ENCODE results near the gene CRYBG1. TPM values are rescaled to one million over a fixed set of nuclear protein-coding genes. Genes with fewer than 3 reads are reported as not detected.

CRYBG1 gene
- polyA plus RNA-seq, 1 donor (not counting 4 experiments of a cell fraction or from before 2014, with no cell fraction given) = 54.7 TPM

DNA sequence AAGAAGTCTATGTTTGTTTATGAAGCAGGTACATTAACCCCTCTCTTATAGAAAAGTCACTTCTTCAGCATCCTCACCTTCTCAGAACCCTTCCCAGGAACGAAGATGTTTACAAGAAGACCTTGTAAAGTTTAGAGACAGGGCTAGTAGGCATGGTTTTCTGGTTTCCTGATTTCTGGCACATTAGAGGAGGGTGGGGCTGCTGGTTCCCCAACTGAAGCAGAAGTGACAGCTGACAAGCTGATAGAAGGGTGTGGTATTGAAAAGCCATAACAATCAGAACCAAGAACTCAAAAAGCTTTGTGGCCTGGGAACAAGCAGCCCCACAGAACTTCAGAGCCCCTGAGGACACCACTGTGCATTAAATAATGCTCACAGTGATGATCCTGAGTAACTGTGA lies 177.6 kb downstream of the CRYBG1 start:
- Histone ChIP-seq H3K27me3 (ENCODE audit: control insufficient read depth, extremely low read depth, insufficient read depth, low read length) (no peaks in the 10 kb centered on the region), H3K9ac (ENCODE audit: control insufficient read depth, extremely low read depth, insufficient read depth, low read length) (no peak overlapping the region), H3K9me1 (ENCODE audit: control insufficient read depth, extremely low read depth, insufficient read depth, low read length) (no peaks in the 10 kb centered on the region), H3K79me2 (ENCODE audit: control insufficient read depth, insufficient read depth, low read length) (peaks cover 24% of the 10 kb centered on the region), H3K4me1 (ENCODE audit: control insufficient read depth, extremely low read depth, insufficient read depth, low read length) (peaks cover 30% of the 10 kb centered on the region), H3K9me3 (ENCODE audit: control insufficient read depth, low read depth, low read length) (no peaks in the 10 kb centered on the region), H2AFZ (ENCODE audit: control insufficient read depth, low read length) (no peak overlapping the region), H4K20me1 (ENCODE audit: control insufficient read depth, extremely low read depth, insufficient read depth, low read length) (no peaks in the 10 kb centered on the region), H3K4me2 (ENCODE audit: control insufficient read depth, extremely low read depth, insufficient read depth, low read depth, low read length) (no peak overlapping the region), H3K4me3 (ENCODE audit: control insufficient read depth in 2 of 3, extremely low read depth in 1 of 3, insufficient read depth in 2 of 3, low read depth in 1 of 3, low read length in 3 of 3) (no peak overlapping the region), H3K27ac (ENCODE audit: control insufficient read depth, insufficient read depth, low read length) (no peak overlapping the region), H3K36me3 (ENCODE audit: control insufficient read depth in 2 of 2, extremely low read depth in 1 of 2, insufficient read depth in 2 of 2, low read length in 2 of 2) (peaks cover 7 to 51% of the 10 kb centered on the region in 2 experiments)
- dilution Hi-C loops (cut with MboI; ENCODE audit: extremely low pct_ligation_motif_present, low sequenced_read_pairs) = no loop called here
- no peak for FAIRE-seq
- TF ChIP-seq EZH2 (IDR thresholded peaks at IDR 0.05; ENCODE audit: low read length) = no peak
- no peak for TF ChIP-seq CTCF (optimal IDR thresholded peaks at IDR 0.05 in 1 of 3, IDR thresholded peaks at IDR 0.05 in 1 of 3, conservative IDR thresholded peaks at IDR 0.05 in 1 of 3; ENCODE audit: extremely low read depth in 1 of 3, insufficient read depth in 2 of 3, low read length in 3 of 3)
- DNase-seq (ENCODE audit: low read depth, low spot score) = no peak

DNA sequence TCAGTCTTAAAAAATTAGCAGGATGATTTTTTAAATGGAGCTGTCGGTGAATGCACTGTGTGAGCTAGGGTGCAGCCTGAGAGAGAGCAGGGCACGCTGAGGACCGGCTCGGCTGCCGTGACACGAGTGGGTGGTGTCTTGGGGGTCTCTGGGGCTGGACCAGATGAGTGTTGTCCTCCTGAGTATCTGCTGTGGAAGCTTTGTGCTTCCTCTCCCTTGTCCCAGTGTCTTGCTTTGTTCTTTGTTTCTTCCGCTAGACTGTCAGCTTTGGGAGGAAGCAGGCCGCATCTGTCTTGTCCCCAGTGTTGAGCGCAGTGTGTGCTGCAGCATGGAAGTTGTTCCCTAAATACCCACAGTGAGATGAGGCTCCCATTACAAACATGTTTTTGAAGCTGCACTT lies 179.4 kb downstream of the CRYBG1 start:
- H4K20me1 ChIP-seq (ENCODE audit: control insufficient read depth, extremely low read depth, insufficient read depth, low read length) = no peaks in the 10 kb centered on the region
- TF ChIP-seq CTCF (optimal IDR thresholded peaks at IDR 0.05 in 1 of 3, IDR thresholded peaks at IDR 0.05 in 1 of 3, conservative IDR thresholded peaks at IDR 0.05 in 1 of 3; ENCODE audit: extremely low read depth in 1 of 3, insufficient read depth in 2 of 3, low read length in 3 of 3) = no peak
- no peak for TF ChIP-seq EZH2 (IDR thresholded peaks at IDR 0.05; ENCODE audit: low read length)
- no peaks in the 10 kb centered on the region for H3K27me3 ChIP-seq (ENCODE audit: control insufficient read depth, extremely low read depth, insufficient read depth, low read length)
- FAIRE-seq = no peak
- peaks cover 15 to 51% of the 10 kb centered on the region in 2 experiments for H3K36me3 ChIP-seq (ENCODE audit: control insufficient read depth in 2 of 2, extremely low read depth in 1 of 2, insufficient read depth in 2 of 2, low read length in 2 of 2)
- H3K4me2 ChIP-seq (ENCODE audit: control insufficient read depth, extremely low read depth, insufficient read depth, low read depth, low read length) = no peak overlapping the region
- no peaks in the 10 kb centered on the region for H3K9me1 ChIP-seq (ENCODE audit: control insufficient read depth, extremely low read depth, insufficient read depth, low read length)
- peaks cover 12% of the 10 kb centered on the region for H3K4me1 ChIP-seq (ENCODE audit: control insufficient read depth, extremely low read depth, insufficient read depth, low read length)
- peaks cover 17% of the 10 kb centered on the region for H3K79me2 ChIP-seq (ENCODE audit: control insufficient read depth, insufficient read depth, low read length)
- no peak overlapping the region for H3K9ac ChIP-seq (ENCODE audit: control insufficient read depth, extremely low read depth, insufficient read depth, low read length)
- H3K4me3 ChIP-seq (ENCODE audit: control insufficient read depth in 2 of 3, extremely low read depth in 1 of 3, insufficient read depth in 2 of 3, low read depth in 1 of 3, low read length in 3 of 3) = no peak overlapping the region
- no peak for DNase-seq (ENCODE audit: low read depth, low spot score)
- H3K9me3 ChIP-seq (ENCODE audit: control insufficient read depth, low read depth, low read length) = no peaks in the 10 kb centered on the region
- H3K27ac ChIP-seq (ENCODE audit: control insufficient read depth, insufficient read depth, low read length) = no peak overlapping the region
- no peak overlapping the region for H2AFZ ChIP-seq (ENCODE audit: control insufficient read depth, low read length)
- dilution Hi-C loops (cut with MboI; ENCODE audit: extremely low pct_ligation_motif_present, low sequenced_read_pairs) = no loop called here
